Stimulated activated CD8-positive, alpha-beta memory T cell treated with anti-CD3 and anti-CD28 coated beads, Interleukin-7, amount 100 ng/mL, for 48 hours (primary cell): ENCODE results near the gene OR5AR1.
"Not testable (repeated sequence)": the region's sequence is repeated elsewhere in the genome, so short reads cannot be mapped to it uniquely, and the experiment has no call there.

Source experiments
- DNase-seq, 2 donors: peaks; one replicate each; pipeline ENCODE4 v3.0.0-alpha.2; 2020; ENCODE audit warnings: low read depth in 1 of 2; ENCODE audit errors: extremely low read depth in 1 of 2

OR5AR1 gene

DNA sequence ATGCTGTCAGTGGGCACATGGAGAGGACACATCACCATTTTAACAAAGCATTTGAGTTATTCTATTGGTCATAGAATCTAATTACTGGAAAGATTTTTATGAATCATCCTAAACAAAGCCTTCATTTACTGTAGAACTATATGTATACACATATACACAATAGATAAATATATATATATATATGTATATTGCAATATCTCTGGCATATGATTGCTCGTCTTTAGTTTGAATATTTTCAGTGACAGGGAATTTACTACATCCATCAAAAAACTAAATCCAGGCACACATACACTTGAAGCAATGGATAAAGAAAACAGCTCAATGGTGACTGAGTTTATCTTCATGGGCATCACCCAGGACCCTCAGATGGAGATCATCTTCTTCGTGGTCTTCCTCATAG is at the start of gene OR5AR1:
Gene OR5AR1 (plus strand): TSS at position 301 of the 400 bp plus-strand sequence. CDS start 0 bp downstream, at position 301.
- no peak for DNase-seq

DNA sequence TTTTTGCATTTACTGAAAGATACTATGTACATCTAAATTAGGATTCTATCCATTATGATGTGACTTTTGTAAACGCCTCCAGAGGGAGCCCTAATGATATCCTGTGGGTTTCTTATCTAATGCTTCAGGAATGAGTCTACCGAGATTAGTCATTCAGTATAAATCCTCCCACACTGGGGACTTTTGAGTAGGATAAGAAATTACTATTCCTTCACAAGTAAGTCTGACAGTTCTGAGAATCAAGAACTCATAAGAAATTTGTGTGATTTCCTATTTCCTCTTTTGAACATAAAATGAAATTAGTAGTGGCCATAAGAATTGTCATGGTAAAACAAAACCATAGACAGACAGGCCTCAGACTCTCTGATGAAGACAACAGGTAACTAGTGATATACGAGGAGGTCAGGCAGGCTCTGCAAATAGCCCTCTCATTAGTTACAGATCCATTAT is 38.8 kb upstream of the OR5AR1 start:
- DNase-seq: no peak

GRCh38 chr11:56625946-56626345 is 37.5 kb upstream of the OR5AR1 start:
- DNase-seq: no peak

GRCh38 chr11:56632329-56632728 is 31.2 kb upstream of the OR5AR1 start:
- DNase-seq: no peak

- no peak for DNase-seq
Measured at GRCh38 chr11:56636861-56637260, 26.6 kb upstream of the OR5AR1 start.

- no peak for DNase-seq
Measured at GRCh38 chr11:56637500-56637899, 26.0 kb upstream of the OR5AR1 start.

GRCh38 chr11:56642339-56642738 is 21.1 kb upstream of the OR5AR1 start, which contains the start of gene OR5AP2:
Gene OR5AP2, minus strand, starts transcription at chr11:56642439. Its CDS starts 0 bp downstream, at chr11:56642439.
- DNase-seq: no peak

DNA sequence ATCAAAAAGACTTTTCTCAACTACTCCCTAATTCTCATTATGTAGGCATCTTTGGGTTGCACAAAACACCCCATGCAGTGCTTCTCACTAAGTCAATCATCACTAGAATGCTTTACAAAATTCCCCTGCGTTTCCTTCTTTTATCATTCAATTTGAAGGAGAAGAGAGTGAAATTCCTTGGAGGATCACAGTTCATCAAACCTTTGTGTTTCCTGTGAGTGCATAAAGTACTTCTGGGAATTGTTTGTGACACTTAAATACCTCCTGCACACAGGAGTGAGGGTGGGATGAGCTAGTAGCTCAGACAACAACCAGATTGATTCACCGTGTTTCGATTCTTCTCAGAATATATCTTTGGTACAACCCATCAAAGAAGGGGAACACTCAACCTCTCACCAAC is 3.7 kb upstream of the OR5AR1 start:
- DNase-seq: no peak

GRCh38 chr11:56670984-56671383 is 7.5 kb downstream of the OR5AR1 start:
- no peak for DNase-seq

GRCh38 chr11:56688554-56689100 is 25.1 kb downstream of the OR5AR1 start:
- no peak for DNase-seq

GRCh38 chr11:56691179-56691578 is 27.7 kb downstream of the OR5AR1 start:
- DNase-seq: not testable (repeated sequence)

GRCh38 chr11:56693428-56693827 is 29.9 kb downstream of the OR5AR1 start:
- no peak for DNase-seq

GRCh38 chr11:56698795-56699194 is 35.3 kb downstream of the OR5AR1 start, which contains the start of gene OR9G1:
Gene OR9G1, plus strand, starts transcription at chr11:56699095. Its CDS starts 1,293 bp downstream, at chr11:56700388.
- DNase-seq: no peak

GRCh38 chr11:56700242-56700913 is 36.9 kb downstream of the OR5AR1 start:
- no peak for DNase-seq

GRCh38 chr11:56700914-56701485 is 37.5 kb downstream of the OR5AR1 start:
- DNase-seq: no peak

- no peak for DNase-seq
Measured at GRCh38 chr11:56705784-56706396, 42.4 kb downstream of the OR5AR1 start.

DNA sequence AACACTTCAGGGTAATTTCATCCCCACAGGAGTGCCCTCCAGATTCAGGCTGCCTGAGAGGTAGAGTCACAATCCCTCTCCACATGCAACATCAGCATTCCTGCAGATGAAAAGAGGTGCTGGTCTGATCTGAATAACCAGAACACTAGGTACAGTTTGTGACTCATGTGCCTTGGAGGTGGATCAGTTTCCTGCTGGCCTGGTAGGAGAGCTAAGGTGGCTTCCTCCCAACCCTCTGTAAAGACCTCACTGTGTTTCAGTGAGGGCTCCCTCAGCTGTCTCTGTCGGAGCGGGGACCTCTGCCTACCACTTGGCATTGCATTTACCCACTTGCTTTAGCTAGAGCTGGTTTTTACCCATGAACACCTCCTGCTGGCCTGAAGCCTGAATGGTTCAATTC is 43.0 kb downstream of the OR5AR1 start:
- no peak for DNase-seq

- DNase-seq: no peak
Measured at GRCh38 chr11:56714206-56714605, 50.7 kb downstream of the OR5AR1 start.
